ENCODE measurements around the gene ATF5. TPM values are rescaled to one million over a fixed set of nuclear protein-coding genes. Genes with fewer than 3 reads are reported as not detected.
A peak's percentile ranks its signal among the peaks of the same experiment; 100 is the strongest.

Gene ATF5
- total and polyA plus RNA-seq, 9 donors: 4.3 to 23.5 (median 16.3) TPM

- Histone ChIP-seq H3K4me3 (no peak overlapping the region), H3K4me1 (ENCODE audit: insufficient read depth) (peaks cover 22% of the 10 kb centered on the region), H3K27ac (peak overlapping the region in 1 of 2 donors; percentile 21), H3K27me3 (no peaks in the 10 kb centered on the region), H3K9me3 (no peaks in the 10 kb centered on the region), H3K36me3 (no peaks in the 10 kb centered on the region)
- DNase-seq: peak in 1 of 5 donors; percentile 43
- 18 to 56% (median 20%) methylated on average over 18 of the region's 18 CpGs for WGBS, 3 donors
- TF ChIP-seq POLR2A (IDR thresholded peaks at IDR 0.05) (no peak), EP300 (IDR thresholded peaks at IDR 0.05) (no peak), CTCF (IDR thresholded peaks at IDR 0.05) (no peak)
- intact Hi-C loops (cut with DNase I): loop anchor here in 1 of 4 donors (2.0 kb wide), 1 partner anchor 39 kb away; no protein-coding TSS in a partner anchor
Measured at GRCh38 chr19:49977881-49978280, 48.9 kb downstream of the ATF5 start.

- H3K4me1 ChIP-seq (ENCODE audit: insufficient read depth): peaks cover 22% of the 10 kb centered on the region
- intact Hi-C loops (cut with DNase I): loop anchor here in 1 of 4 donors (2.0 kb wide), 1 partner anchor 40 kb away; no protein-coding TSS in a partner anchor
- H3K27ac ChIP-seq: peak overlapping the region in 1 of 2 donors; percentile 21
- 9 to 33% (median 19%) methylated on average over 11 of the region's 11 CpGs for WGBS, 3 donors
- H3K9me3 ChIP-seq: no peaks in the 10 kb centered on the region
- H3K4me3 ChIP-seq: no peak overlapping the region
- TF ChIP-seq CTCF (IDR thresholded peaks at IDR 0.05) (no peak), EP300 (IDR thresholded peaks at IDR 0.05) (no peak), POLR2A (IDR thresholded peaks at IDR 0.05) (no peak)
- H3K27me3 ChIP-seq: no peaks in the 10 kb centered on the region
- no peaks in the 10 kb centered on the region for H3K36me3 ChIP-seq
- DNase-seq: peak in 4 of 5 donors; percentile 47 to 67 (median 59)
Measured at GRCh38 chr19:49978324-49978723, 49.3 kb downstream of the ATF5 start.

- no peak for TF ChIP-seq EP300 (IDR thresholded peaks at IDR 0.05)
- no peak for TF ChIP-seq CTCF (IDR thresholded peaks at IDR 0.05)
- TF ChIP-seq POLR2A (IDR thresholded peaks at IDR 0.05): no peak
- DNase-seq: no peak
- Histone ChIP-seq H3K27ac (no peak overlapping the region), H3K9me3 (no peaks in the 10 kb centered on the region), H3K36me3 (no peaks in the 10 kb centered on the region), H3K4me1 (ENCODE audit: insufficient read depth) (peaks cover 24% of the 10 kb centered on the region), H3K4me3 (no peak overlapping the region), H3K27me3 (no peaks in the 10 kb centered on the region)
- intact Hi-C loops (cut with DNase I): loop anchor here in 3 of 4 donors (2.0 to 5.0 kb wide), 2 partner anchors 45 kb away; no protein-coding TSS in a partner anchor
- 29 to 54% (median 49%) methylated on average over 21 of the region's 21 CpGs for WGBS, 3 donors
Measured at GRCh38 chr19:49981603-49982593, 52.9 kb downstream of the ATF5 start.

Small RNA genes within 50 kb of the gene (microRNA-seq; reads per million reads assigned to microRNA genes)
- 0 to 0.18 (median 0) reads per million in 3 donors for gene MIR4750

Other genes with a start within 250 kb of the ATF5 start
- gene ADM5, start 239.6 kb upstream of the ATF5 start, total RNA-seq: 1 to 10 TPM in 4 of 7 donors, under 1 TPM in 3; 0.48 to 1.9 (median 1.3) TPM
- 1 to 10 TPM in 1 of 2 donors, not detected in 1; 1.6 TPM for gene ADM5, start 239.6 kb upstream of the ATF5 start, polyA plus RNA-seq
- gene CPT1C, start 238.1 kb upstream of the ATF5 start, total RNA-seq: 10 to 100 TPM in 4 of 7 donors, 1 to 10 TPM in 3; 4.6 to 25.8 (median 14.5) TPM
- gene CPT1C, start 238.1 kb upstream of the ATF5 start, polyA plus RNA-seq: 10 to 100 TPM in 1 of 2 donors, 1 to 10 TPM in 1; 9.4 to 12.9 TPM
- under 1 TPM in 3 of 7 donors, not detected in 4; 0.32 to 0.71 (median 0.46) TPM for gene TSKS, start 165.9 kb upstream of the ATF5 start, total RNA-seq
- under 1 TPM; 0.15 to 0.30 TPM for gene TSKS, start 165.9 kb upstream of the ATF5 start, polyA plus RNA-seq
- 100 to 1,000 TPM in 3 of 7 donors, 10 to 100 TPM in 4; 56.0 to 126 (median 99.3) TPM for gene AP2A1, start 162.2 kb upstream of the ATF5 start, total RNA-seq
- 10 to 100 TPM; 37.8 to 72.2 TPM for gene AP2A1, start 162.2 kb upstream of the ATF5 start, polyA plus RNA-seq
- 10 to 100 TPM; 23.3 to 48.6 (median 27.5) TPM for gene FUZ, start 115.9 kb upstream of the ATF5 start, total RNA-seq
- 10 to 100 TPM; 13.4 to 36.9 TPM for gene FUZ, start 115.9 kb upstream of the ATF5 start, polyA plus RNA-seq
- gene MED25, start 110.9 kb upstream of the ATF5 start, total RNA-seq: 10 to 100 TPM; 30.3 to 89.9 (median 85.3) TPM
- 10 to 100 TPM; 34.3 to 67.4 TPM for gene MED25, start 110.9 kb upstream of the ATF5 start, polyA plus RNA-seq
- gene PTOV1, start 78.0 kb upstream of the ATF5 start, total RNA-seq: 100 to 1,000 TPM; 108 to 256 (median 206) TPM
- 100 to 1,000 TPM in 1 of 2 donors, 10 to 100 TPM in 1; 22.2 to 186 TPM for gene PTOV1, start 78.0 kb upstream of the ATF5 start, polyA plus RNA-seq
- gene PNKP, start 61.6 kb upstream of the ATF5 start, total RNA-seq: 100 to 1,000 TPM in 1 of 7 donors, 10 to 100 TPM in 6; 47.2 to 111 (median 74.2) TPM
- gene PNKP, start 61.6 kb upstream of the ATF5 start, polyA plus RNA-seq: 10 to 100 TPM in 1 of 2 donors, 1 to 10 TPM in 1; 6.8 to 39.0 TPM
- 10 to 100 TPM; 10.6 to 45.3 (median 30.0) TPM for gene AKT1S1, start 51.9 kb upstream of the ATF5 start, total RNA-seq
- 10 to 100 TPM; 24.3 to 34.8 TPM for gene AKT1S1, start 51.9 kb upstream of the ATF5 start, polyA plus RNA-seq
- gene TBC1D17, start 51.5 kb upstream of the ATF5 start, total RNA-seq: 10 to 100 TPM; 23.1 to 77.5 (median 49.8) TPM
- gene TBC1D17, start 51.5 kb upstream of the ATF5 start, polyA plus RNA-seq: 10 to 100 TPM; 41.3 to 66.9 TPM
- gene IL4I1, start 32.3 kb upstream of the ATF5 start, total RNA-seq: 1 to 10 TPM in 4 of 7 donors, under 1 TPM in 2, not detected in 1; 0.24 to 4.3 (median 1.3) TPM
- gene IL4I1, start 32.3 kb upstream of the ATF5 start, polyA plus RNA-seq: under 1 TPM; 0.35 to 0.43 TPM
- 10 to 100 TPM; 18.7 to 47.7 (median 38.5) TPM for gene NUP62, start 299 bp downstream of the ATF5 start, total RNA-seq
- 10 to 100 TPM; 19.0 to 27.3 TPM for gene NUP62, start 299 bp downstream of the ATF5 start, polyA plus RNA-seq
- gene SIGLEC11, start 32.0 kb downstream of the ATF5 start, total RNA-seq: 100 to 1,000 TPM in 1 of 7 donors, 10 to 100 TPM in 6; 44.0 to 117 (median 77.6) TPM
- gene SIGLEC11, start 32.0 kb downstream of the ATF5 start, polyA plus RNA-seq: 100 to 1,000 TPM in 1 of 2 donors, 10 to 100 TPM in 1; 43.3 to 113 TPM
- 10 to 100 TPM; 26.3 to 44.7 (median 34.0) TPM for gene VRK3, start 96.2 kb downstream of the ATF5 start, total RNA-seq
- 10 to 100 TPM; 26.1 to 52.5 TPM for gene VRK3, start 96.2 kb downstream of the ATF5 start, polyA plus RNA-seq
- gene ZNF473, start 96.8 kb downstream of the ATF5 start, total RNA-seq: 10 to 100 TPM in 2 of 7 donors, 1 to 10 TPM in 5; 6.3 to 12.1 (median 7.7) TPM
- gene ZNF473, start 96.8 kb downstream of the ATF5 start, polyA plus RNA-seq: 10 to 100 TPM in 1 of 2 donors, 1 to 10 TPM in 1; 2.1 to 10.7 TPM
- not detected for gene IZUMO2, start 234.1 kb downstream of the ATF5 start, total RNA-seq
- gene IZUMO2, start 234.1 kb downstream of the ATF5 start, polyA plus RNA-seq: not detected

All from ovary (tissue), 9 donors.